ENCODE data around the gene KIF3C.

GRCh38 chr2:25877431-25878360 is 104.6 kb downstream of the KIF3C start:
- TF ChIP-seq REST (IDR thresholded peaks at IDR 0.05; ENCODE audit: insufficient read depth in 1 of 2, low read depth in 2 of 2, low read length in 1 of 2): no peak
- no peak for TF ChIP-seq CTCF (IDR thresholded peaks at IDR 0.05)
- no peak for TF ChIP-seq SIN3A (IDR thresholded peaks at IDR 0.05; ENCODE audit: borderline replicate concordance, insufficient read depth, low read depth, low read length)
- no peak for TF ChIP-seq POLR2AphosphoS5 (IDR thresholded peaks at IDR 0.05; ENCODE audit: low read depth, low read length)

Data from Panc1 (cell line).